ENCODE results near the gene OR2A25.
"Not testable (repeated sequence)": the region's sequence is repeated elsewhere in the genome, so short reads cannot be mapped to it uniquely, and the experiment has no call there.

Gene OR2A25, protein sequence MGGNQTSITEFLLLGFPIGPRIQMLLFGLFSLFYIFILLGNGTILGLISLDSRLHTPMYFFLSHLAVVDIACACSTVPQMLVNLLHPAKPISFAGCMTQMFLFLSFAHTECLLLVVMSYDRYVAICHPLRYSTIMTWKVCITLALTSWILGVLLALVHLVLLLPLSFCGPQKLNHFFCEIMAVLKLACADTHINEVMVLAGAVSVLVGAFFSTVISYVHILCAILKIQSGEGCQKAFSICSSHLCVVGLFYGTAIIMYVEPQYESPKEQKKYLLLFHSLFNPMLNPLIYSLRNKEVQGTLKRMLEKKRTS

DNA sequence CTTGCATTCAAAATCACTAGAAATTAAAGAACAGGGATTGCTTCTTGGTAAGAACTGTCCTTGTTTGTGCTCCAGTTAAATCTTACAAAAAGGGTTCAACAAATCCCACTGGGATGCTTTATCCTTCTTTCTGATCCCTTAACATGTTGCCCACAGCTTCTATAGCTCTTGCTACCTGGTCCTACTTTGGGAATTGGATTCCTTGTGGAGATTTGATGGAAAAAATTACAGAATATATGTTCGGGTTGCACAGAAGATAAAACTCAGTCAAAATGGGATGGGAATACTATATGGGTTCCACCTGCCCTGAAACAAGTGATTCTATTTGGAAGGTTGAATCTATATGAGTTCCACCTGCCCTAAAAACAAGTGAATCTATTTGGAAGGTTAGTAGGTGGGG lies at the start of gene OR2A25:
Gene OR2A25 (plus strand): TSS at position 301 of the 400 bp plus-strand sequence. CDS start 4,409 bp downstream, outside the sequence.
- no peak for DNase-seq

DNA sequence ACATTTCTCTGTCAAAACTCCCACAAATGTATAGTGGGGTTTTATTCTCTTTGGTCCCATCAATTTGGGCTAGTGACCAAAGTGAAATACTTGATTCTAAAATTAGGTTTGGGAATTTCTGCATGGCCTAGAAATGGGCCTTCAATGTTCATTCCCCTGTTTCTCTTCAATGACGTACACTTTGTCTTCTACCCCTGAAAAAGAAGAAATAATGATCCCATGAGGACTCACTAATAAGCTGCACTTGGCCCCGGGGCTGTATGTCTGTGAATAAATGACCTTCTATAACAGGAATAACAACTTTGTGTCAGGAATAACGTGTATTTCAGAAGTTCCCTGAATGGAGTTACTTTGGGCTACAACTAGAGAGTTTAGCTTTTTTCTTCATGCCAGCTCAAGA lies 49.3 kb upstream of the OR2A25 start:
- DNase-seq, result no peak

- no peak for DNase-seq
Observed at GRCh38 chr7:144022169-144022568, 47.4 kb upstream of the OR2A25 start.

DNA sequence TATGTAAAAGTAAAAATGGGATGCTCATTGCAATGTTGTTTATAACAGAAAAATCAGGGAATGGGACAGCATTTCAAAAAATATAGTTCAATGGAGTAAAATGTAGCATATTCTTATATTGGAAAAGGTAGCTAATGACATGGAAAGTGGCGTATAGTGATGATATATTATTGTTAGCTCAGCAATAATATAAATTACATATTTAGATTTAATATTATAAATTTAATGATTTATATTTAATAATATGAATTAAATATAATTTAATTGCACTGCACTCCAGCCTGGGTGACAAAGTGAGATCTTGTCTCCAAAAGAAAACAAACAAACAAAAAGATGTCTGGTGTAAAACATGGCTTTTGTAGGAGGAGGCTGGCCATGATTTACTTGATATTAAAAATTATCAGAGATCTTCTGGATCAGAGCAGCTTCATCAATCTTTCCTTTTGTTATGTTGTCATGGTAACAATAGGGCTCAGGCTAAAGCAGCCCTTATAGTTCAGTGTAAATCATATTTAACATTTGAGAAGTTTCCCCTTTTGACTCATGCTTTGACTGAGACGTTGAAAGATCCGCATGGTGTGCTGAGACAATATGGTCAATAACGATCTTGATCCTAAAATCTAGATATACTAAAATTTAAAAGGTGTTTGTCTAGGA lies 46.3 kb upstream of the OR2A25 start:
- DNase-seq, result no peak

DNA sequence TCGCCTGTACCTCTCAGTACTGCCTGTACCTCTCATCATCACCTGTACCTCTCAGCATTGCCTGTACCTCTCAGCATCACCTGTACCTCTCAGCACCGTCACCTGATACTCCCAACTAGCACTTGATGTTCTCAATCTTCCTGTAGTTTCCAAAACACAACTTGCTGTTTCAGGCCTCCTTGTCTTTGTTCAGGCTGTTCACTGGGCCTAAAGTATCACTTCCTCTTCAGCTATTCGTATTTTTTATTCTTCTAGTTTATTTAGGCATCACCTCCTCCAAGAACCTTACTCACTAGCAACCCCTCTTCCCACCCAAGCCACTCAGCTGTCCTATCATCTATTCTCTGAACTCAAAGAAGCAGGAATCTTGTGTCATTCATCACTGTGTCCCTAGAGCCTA lies 45.4 kb upstream of the OR2A25 start:
- DNase-seq, result no peak

GRCh38 chr7:144026203-144026883 lies 43.3 kb upstream of the OR2A25 start:
- no peak for DNase-seq

DNA sequence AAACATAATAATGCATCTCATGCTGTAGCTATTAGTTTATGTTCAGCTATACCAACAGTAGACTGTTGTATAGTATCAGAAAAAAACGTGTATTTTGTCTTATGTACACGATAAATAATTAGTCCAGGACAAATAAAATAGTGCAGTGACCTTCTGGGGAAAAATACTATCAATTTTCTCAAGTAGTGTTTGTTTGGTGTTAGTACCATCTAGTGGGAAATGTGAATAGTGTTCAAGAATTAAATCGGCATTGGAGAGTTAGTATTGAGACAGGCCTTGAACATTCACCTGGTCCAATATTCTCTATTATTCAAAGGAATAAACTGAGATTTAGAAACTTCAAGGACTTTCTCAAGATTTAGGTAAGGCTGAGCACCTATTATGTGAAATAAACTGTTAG lies 42.5 kb upstream of the OR2A25 start:
- no peak for DNase-seq

DNA sequence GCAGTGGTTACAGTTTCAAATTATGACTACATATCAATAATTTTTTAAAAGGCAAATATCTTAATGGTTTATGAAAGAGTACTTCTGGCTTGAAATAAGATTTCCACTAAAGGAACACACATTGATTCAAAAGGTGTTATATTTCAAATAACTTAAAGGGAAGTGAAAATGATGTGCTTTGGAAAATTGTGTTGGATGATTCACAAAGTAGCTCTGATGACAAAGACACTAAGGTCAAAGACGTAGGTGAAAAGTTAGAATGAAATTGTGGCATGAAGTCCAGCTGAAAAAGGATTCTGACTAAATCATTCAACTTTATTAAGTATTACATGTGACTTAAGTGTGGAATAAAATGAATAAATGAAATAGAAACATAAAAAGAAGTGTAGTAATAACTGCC lies 41.6 kb upstream of the OR2A25 start:
- no peak for DNase-seq

- no peak for DNase-seq
Observed at GRCh38 chr7:144028547-144028946, 41.1 kb upstream of the OR2A25 start.

DNA sequence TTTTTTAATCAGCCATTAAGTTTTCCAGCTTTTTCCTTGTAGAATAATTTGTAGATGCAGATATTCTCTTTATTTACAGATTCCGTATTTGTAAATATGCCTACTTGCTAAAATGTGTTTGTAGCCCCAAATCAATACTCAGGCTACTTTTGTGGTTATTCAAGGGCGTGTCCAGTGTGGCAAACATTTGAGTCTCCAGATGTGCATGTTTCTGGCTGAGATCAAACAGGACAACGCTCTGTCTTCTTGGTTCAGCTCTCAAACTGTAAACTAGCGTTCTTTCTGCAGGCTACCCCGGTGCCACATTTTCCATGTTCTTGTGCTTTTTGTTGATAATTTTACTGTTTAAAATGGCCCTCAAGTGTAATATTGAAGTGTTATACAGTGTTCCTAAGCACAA lies 37.1 kb upstream of the OR2A25 start:
- no peak for DNase-seq

GRCh38 chr7:144032985-144033709 lies 36.5 kb upstream of the OR2A25 start:
- no peak for DNase-seq

DNA sequence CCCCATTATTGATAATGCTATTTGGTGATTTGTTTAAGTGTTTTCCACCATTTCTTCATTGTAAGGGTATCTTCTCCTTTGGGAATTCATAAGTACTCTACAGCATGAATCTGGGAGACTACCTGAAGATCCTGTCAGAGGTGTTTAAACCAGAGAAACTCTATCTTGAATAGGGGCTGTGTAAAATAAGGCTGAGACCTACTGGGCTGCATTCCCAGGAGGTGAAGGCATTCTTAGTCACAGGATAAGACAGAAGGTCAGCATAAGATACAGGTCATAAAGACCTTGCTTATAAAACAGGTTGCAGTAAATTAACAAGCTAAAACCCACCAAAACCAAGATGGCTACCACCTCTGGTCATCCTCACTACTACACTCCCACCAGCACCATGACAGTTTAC lies 34.2 kb upstream of the OR2A25 start:
- no peak for DNase-seq

DNA sequence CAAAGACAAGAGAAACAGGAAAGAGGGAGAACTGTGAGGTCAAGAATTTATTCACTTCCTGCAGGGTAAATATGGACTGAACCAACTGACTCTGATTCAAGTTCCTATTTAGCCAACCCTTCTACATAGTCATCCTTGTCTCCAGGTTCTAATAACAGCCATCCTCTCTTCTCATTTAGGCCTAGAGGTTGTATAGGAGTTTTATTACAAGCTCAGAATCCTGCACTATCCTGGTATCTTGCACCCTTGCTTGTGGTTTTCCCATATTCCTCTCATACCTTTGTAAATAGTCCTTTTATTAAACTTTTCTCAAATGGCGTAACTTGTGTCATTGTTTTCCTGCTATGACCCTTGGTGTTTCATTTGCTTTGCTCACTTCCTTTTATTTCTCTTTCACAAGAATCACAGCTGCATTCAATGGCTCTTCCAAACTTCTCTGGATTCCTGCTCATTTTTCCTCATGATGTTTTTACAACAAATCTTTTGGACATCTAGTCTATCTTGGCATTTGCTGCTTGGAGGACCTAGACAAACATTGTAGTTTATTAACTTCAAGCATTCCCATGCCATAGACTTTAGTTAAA lies 33.2 kb upstream of the OR2A25 start:
- no peak for DNase-seq

GRCh38 chr7:144037414-144038035 lies 32.1 kb upstream of the OR2A25 start:
- no peak for DNase-seq

DNA sequence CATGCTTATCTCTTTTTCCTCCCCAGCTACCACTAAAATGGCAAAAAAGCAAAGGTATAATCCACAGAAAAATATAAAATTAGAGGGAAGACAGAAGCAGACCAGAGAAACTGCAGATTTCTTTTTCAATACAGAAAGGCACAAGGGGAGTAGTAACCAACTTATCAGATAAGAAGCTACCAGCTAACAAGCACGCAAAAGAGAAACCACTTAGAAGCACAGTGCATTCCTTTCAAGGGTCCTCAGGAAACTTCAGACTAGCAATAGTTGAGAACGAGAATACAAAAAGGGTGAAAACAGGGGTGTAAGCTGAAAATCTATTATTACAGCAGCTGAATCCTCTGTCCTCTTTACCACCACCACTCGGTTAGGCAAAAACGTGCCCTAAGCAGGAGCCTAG lies 30.7 kb upstream of the OR2A25 start:
- DNase-seq, result no peak

- no peak for DNase-seq
Observed at GRCh38 chr7:144048648-144049047, 21.0 kb upstream of the OR2A25 start, which contains the start of gene OR2A5. Gene OR2A5, plus strand, starts transcription at chr7:144048948. Its CDS starts 1,454 bp downstream, at chr7:144050402.

DNA sequence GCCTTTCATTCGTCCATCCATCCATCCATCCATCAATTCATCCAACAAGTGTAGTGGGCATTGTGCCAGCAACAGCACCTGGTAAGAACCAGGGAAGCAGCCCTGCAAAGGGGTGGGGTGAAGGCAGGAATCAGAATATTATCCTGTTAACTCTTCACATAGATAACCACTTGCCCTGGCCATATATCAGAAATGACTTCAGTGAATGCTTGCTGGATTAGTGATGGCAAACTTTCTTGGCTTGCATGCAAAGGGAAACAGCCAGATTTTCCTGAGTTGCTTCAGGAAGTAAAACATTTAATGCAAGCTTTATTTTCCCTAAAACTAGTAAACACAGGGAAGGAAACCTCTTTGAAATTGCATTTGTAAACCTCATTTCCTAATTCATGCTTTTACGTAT lies 20.1 kb upstream of the OR2A25 start:
- DNase-seq, result no peak

GRCh38 chr7:144050093-144050492 lies 19.5 kb upstream of the OR2A25 start:
- no peak for DNase-seq

DNA sequence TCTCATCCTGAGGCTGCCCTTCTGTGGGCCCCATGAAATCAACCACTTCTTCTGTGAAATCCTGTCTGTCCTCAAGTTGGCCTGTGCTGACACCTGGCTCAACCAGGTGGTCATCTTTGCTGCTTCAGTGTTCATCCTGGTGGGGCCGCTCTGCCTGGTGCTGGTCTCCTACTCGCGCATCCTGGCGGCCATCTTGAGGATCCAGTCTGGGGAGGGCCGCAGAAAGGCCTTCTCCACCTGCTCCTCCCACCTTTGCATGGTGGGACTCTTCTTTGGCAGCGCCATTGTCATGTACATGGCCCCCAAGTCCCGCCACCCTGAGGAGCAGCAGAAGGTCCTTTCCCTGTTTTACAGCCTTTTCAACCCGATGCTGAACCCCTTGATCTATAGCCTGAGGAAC lies 18.7 kb upstream of the OR2A25 start:
- DNase-seq, result not testable (repeated sequence)

DNA sequence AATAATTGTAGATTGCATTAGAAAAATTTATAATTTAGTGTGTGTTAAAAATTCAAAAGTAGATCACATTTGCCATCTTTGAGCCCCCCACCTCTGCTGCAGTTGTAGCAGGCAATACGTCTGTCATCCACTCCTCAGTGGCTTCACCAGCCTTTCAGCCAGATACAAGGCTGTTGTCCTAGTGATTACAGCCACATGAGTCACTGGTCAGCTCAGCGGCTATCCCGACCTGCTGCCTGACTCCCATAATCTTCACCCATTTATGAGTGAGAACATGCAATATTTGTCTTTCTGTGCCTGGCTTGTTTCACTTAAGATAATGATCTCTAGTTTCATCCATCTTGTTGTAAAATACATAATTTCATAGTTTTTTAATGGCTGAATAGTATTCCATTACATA lies 11.7 kb upstream of the OR2A25 start:
- no peak for DNase-seq

GRCh38 chr7:144063710-144064109 lies 5.9 kb upstream of the OR2A25 start:
- no peak for DNase-seq

DNA sequence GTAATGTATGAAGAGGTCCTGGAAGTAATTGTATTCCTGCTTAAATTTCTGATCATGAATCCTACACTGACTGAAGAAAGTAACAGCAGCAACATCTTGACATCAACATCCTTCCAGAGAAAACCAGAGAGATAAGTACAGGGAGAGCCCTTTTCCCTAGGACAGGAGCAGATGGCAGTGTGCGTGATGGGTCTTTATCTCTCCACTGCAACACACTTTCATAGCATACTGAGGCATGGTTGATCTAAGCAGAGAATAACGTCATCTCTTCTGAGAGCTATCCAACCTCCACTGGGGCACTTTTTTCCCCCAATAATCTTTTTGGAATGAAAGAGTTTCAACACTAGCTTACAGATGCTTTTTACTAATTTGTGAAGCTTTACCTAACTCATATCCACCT lies 342 bp downstream of the OR2A25 start:
- DNase-seq, result no peak

DNA sequence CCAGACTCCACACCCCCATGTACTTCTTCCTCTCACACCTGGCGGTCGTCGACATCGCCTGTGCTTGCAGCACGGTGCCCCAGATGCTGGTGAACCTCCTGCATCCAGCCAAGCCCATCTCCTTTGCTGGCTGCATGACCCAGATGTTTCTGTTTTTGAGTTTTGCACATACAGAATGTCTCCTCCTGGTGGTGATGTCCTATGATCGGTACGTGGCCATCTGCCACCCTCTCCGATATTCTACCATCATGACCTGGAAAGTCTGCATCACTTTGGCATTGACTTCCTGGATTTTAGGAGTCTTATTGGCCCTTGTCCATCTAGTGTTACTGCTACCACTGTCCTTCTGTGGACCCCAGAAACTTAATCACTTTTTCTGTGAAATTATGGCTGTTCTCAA lies 4.8 kb downstream of the OR2A25 start:
- no peak for DNase-seq
